ENCODE results near the gene CCL17.
"Not testable (repeated sequence)": the region's sequence is repeated elsewhere in the genome, so short reads cannot be mapped to it uniquely, and the experiment has no call there.

Gene CCL17

DNA sequence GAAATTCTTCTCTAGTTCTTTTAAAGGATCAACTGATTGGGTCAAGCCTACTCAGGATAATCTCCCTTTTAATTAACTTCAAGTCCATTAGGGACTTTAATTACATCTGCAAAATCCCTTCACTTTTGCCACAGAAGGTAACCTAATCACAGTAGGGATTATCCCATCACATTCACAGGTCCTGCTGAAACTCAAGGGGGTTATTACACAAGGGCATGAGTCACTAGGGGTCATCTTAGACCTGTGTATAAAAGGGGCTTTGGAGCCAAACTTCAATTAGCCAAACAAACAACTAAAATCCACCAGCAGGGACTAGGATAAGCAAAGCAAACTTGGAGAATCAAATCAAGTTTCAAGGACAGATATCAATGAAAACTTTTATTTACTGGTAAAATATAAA is 23.3 kb downstream of the CCL17 start:
- H3K27ac ChIP-seq = no peak overlapping the region
- TF ChIP-seq, protein P1, sequence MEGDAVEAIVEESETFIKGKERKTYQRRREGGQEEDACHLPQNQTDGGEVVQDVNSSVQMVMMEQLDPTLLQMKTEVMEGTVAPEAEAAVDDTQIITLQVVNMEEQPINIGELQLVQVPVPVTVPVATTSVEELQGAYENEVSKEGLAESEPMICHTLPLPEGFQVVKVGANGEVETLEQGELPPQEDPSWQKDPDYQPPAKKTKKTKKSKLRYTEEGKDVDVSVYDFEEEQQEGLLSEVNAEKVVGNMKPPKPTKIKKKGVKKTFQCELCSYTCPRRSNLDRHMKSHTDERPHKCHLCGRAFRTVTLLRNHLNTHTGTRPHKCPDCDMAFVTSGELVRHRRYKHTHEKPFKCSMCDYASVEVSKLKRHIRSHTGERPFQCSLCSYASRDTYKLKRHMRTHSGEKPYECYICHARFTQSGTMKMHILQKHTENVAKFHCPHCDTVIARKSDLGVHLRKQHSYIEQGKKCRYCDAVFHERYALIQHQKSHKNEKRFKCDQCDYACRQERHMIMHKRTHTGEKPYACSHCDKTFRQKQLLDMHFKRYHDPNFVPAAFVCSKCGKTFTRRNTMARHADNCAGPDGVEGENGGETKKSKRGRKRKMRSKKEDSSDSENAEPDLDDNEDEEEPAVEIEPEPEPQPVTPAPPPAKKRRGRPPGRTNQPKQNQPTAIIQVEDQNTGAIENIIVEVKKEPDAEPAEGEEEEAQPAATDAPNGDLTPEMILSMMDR (conservative IDR thresholded peaks at IDR 0.05) = no peak

DNA sequence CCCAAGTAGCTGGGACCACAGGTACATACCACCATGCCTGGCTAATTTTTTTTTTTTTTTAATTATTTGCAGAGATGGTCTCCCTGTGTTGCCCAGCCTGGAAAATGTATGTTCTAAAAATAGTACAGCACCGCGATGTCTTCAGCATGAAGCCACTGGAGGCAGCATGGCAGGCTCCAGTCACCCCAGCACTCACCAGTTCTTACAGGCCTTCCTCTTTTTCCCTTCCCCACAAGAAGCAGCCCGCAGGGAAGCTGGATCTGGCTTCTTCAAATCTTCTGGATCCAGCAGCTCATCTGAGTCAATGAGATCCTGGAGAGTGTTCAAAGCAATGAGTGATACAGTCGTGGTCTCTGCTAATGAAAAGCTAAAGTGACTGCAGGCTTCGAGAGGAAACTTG is 26.4 kb downstream of the CCL17 start:
- no peak overlapping the region for H3K27ac ChIP-seq
- TF ChIP-seq, protein P1 (conservative IDR thresholded peaks at IDR 0.05) = no peak

DNA sequence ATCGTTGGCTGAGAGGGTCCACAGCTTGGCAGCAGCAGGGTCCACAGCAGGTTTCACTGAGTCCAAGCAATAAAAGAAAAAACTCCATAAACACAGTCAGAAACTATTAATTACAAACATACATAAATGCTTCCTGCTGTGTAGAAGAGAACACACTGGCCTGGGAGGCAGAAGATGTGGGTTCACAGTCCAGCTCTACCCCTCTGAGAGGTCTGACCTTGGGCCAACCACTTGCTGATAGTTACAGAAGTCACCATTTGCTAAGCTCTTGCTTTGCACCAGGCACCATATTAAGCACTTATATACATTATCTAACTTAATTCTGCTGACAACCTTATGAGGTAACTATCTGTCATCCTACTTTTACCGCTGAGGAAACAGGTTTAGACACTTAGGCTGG is 27.9 kb downstream of the CCL17 start:
- H3K27ac ChIP-seq = no peak overlapping the region
- TF ChIP-seq, protein P1 (conservative IDR thresholded peaks at IDR 0.05) = no peak

DNA sequence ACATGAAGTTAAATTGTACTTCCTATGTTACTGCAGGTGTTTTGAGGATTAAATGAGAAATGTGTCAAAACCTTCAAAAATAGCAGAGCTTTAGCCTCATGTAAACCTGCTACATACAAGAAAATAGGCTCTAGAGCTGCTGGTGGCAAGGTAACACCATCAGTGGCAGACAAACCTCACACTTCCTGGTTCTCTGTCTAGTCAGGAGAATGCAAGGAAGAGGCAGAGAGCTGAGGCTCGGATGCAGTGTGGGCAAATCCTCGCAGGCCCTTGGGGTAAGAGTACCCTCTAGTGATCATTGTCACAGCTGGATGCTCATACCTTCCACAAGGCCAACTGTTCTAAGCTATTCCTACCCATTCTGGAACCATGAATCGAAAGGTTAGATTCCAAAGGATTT is 28.4 kb downstream of the CCL17 start:
- H3K27ac ChIP-seq = no peak overlapping the region
- TF ChIP-seq, protein P1 (conservative IDR thresholded peaks at IDR 0.05) = no peak

DNA sequence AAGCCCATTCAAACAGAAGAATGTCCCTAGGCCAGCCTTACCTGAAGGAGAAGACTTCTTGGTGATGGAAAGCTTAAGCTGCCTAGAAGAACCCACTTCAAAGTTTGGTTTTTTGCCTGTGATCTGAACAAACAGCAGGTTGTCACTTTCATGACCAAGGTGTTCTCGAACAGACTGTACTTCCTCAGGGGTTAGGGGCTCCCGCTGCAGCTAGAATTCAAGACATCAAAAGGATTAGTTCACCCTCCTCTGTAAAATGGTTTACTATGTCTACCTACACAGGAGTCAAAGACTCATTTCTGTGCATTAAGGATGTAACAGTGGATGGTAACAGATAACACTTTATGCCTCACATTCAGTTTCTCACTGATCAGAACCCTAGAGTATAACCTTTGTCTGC is 29.4 kb downstream of the CCL17 start:
- TF ChIP-seq, protein P1 (conservative IDR thresholded peaks at IDR 0.05) = no peak
- no peak overlapping the region for H3K27ac ChIP-seq

DNA sequence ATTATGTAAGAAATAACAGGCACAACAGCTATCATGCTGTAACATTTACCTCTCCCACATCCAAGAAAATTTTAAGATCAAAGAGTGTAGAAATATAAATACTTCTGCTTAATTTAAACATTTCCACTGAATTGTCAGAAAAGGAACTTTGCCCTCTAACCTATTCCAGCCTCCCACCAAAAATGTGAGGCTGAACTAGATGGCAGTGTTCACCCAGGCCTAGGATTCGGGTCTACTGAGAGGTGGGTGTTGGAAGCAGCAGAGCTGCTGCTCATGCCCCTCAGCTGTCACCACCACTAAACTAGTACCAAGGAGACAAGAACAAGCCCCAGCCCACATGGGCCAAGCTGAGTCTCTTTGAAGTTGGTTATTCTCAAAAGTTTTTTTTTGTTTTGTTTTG is 31.3 kb downstream of the CCL17 start:
- no peak overlapping the region for H3K27ac ChIP-seq
- TF ChIP-seq, protein P1 (conservative IDR thresholded peaks at IDR 0.05) = no peak

DNA sequence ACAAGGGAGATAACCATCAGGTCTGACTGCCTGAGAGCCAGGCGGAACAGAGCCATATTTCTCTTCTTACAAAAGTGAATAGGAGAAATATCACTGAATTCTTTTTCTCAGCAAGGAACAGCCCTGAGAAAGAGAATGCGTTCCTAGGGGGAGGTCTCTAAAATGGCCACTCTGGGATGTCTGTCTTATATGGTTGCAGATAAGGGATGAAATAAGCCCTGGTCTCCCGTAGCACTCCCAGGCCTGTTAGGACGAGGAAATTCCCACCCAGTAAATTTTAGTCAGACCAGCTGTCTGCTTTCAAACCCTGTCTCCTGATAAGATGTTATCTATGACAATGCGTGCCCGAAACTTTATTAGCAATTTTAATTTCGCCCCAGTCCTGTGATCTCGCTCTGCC is 35.4 kb downstream of the CCL17 start:
- not testable (repeated sequence) for H3K27ac ChIP-seq

DNA sequence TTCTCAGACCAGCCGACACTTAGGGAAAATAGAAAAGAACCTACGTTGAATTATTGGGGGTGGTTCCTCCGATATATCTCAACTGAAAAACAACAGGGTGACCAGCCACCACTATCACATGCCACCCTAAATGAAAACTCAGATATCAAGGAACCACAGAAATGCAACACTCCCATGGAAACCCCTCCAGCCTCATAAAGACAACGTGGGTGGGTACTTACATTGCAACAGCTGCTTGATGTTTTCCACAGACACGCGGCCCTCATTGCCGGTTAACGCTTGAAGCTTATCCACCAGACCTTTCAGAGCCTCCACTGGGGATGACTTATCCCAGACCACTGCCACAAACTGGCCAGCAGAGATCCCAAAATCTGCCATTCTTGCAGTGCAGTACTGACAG is 36.0 kb downstream of the CCL17 start:
- H3K27ac ChIP-seq = not testable (repeated sequence)

DNA sequence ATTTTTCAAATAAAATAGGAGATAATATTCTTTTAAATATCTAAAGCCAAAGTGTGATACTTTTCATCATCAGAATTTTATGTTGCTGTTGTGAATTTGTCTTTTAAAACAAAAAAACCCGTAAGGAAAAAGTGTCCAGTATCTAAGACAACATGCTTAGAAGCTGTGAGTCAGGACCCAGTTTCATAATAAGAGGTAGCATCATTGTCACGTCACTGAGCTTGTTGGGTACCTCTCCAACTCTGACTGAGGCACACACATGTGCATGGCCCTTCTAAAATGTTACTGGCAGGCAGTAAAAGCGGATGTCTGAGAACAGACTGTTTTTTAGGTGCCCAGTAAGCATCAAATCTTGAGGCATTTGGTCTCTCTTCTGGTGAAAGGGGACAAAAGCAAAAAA is 40.1 kb downstream of the CCL17 start:
- H3K27ac ChIP-seq = no peak overlapping the region
- TF ChIP-seq, protein P1 (conservative IDR thresholded peaks at IDR 0.05) = no peak

Data from VCaP (cell line).